Activated CD8-positive, alpha-beta memory T cell treated with anti-CD3 and anti-CD28 coated beads for 48 hours (primary cell): Measurements from ENCODE around the gene IRGM.
"Not testable (repeated sequence)": the region's sequence is repeated elsewhere in the genome, so short reads cannot be mapped to it uniquely, and the experiment has no call there.

ENCODE experiments used
- DNase-seq, 3 experiments: peaks; one replicate each; pipeline ENCODE4 v3.0.0-alpha.2; 2020; ENCODE audit warnings: low read depth in 2 of 3, low spot score in 2 of 3

The IRGM gene, protein sequence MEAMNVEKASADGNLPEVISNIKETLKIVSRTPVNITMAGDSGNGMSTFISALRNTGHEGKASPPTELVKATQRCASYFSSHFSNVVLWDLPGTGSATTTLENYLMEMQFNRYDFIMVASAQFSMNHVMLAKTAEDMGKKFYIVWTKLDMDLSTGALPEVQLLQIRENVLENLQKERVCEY

DNA sequence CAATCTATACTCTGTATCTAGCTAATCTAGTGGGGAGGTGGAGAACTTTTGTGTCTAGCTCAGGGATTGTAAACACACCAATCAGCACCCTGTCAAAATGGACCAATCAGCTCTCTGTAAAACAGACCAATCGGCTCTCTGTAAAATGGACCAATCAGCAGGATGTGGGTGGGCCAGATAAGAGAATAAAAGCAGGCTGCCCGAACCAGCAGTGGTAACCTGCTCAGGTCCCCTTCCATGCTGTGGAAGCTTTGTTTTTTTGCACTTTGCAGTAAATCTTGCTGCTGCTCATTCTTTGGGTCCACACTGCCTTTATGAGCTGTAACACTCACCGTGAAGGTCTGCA is at the start of gene IRGM:
IRGM (plus strand) TSS at position 214 of the 346 bp plus-strand sequence. CDS start 1,603 bp downstream, outside the sequence.
- peak in 1 of 3 experiments; percentile 4 for DNase-seq

- DNase-seq = no peak
Observed at GRCh38 chr5:150797384-150797783, 48.9 kb upstream of the IRGM start.

DNA sequence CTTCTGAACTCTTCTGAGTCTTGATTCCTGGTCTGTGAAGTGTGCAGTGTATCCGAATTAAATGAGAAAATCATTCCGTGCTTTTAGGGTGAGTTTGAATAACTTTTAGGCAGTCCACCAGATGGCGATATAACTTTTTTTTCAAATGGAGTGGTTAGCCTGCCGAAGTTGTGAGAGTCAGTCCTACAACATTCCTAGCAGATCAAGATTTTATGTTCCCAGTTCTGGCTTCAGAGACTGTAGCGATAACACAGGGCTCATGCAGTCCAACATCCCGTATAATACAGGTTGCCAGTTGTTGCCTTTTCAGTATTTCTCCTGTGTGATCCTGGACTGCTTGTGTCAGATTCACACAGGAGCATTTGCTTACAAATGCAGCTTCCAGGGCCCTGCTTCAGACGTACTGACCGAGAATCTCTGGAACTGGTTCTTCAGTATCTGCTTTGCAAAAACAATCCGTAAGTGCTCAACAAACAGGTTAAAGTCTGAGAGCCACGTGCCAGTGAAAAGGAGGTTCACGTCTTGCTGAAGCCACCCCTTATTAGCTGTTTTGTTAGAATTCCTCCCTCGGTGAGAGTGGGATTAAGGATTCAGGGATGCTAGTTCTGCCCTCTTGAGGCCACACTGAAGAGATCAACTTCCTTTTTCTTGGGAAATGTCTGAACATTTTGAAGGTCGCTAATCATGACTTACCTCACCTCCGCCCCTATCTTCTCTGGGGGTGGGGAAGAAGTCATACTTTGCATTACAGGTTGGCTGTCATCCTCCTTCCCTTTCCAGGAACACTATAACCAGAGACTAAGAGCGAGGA is 45.0 kb upstream of the IRGM start:
- no peak for DNase-seq

- no peak for DNase-seq
Observed at GRCh38 chr5:150804388-150804787, 41.9 kb upstream of the IRGM start.

- no peak for DNase-seq
Observed at GRCh38 chr5:150809363-150809762, 37.0 kb upstream of the IRGM start.

- no peak for DNase-seq
Observed at GRCh38 chr5:150815010-150815409, 31.3 kb upstream of the IRGM start.

DNA sequence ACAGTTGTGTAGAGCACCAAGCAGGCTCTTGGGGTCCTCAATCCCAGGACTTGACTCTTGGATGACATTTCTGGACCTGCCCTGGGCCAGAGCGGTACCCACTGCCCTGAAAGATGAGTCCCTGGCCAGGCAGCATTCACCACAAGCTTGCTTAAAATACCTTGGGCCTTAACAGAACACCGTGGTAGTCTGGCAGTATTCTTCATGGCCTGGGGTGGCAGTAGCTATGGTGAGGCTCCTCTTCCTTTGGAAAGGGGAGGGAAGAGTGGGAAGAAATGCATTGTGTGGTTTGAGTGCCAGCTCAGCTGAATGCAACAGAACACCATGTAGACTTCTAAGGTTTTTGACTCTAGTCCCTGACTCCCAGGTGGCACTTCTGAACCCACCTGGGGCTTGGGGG is 29.4 kb upstream of the IRGM start:
- DNase-seq = no peak

DNA sequence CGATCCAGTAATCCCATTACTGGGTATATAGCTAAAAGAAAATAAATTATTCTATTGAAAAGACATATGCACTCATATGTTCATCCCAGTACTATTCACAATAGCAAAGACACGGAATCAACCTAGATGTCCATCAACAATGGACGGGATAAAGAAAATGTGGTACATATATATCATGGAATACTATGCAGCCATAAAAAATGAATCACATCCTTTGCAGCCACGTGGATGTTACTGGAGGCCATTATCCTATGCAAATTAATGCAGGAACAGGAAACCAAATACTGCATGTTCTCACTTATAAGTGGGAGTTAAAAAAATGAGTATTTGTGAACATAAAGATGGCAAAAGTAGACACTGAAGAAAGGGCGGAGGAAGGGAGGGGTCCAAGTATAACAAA is 16.6 kb upstream of the IRGM start:
- DNase-seq = no peak

DNA sequence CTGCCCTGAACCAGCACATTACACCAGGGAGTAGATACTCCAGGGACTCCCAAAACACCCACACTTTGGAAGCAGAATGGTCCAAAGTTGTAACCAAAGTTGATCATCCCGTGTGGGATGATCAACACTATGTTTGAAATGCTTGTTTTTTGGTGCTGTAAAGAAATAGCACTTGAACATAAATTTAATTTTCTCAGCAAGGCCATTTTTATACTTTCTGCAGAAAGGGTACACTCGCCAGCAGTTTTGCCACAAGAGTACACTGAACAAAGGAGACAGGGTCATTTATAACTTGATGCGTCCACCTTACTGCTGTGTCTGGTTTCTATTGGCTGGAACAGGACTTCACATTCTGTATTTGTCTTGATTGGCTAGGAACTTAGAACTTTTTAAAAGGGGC is 14.5 kb upstream of the IRGM start:
- not testable (repeated sequence) for DNase-seq

DNA sequence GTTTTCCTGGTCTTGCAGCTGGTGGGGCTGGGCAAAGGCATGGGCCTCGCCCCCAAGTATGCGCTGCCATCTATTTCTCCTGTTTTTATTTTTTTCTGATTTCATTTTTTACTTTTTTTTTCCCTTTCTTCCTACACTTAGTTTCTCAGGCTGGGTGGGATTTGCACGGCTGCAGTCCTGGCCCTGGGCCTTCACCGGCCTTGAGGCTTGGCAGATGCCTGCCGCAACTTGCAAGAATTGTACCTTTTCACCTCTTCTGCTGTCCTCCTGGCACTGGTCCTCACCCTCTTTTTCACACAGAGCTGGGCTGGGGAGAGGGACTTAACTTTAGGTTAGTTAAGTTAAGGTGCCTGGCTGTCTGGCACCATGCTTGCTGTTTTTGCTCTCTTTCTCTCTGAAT is 10.3 kb upstream of the IRGM start:
- no peak for DNase-seq

DNA sequence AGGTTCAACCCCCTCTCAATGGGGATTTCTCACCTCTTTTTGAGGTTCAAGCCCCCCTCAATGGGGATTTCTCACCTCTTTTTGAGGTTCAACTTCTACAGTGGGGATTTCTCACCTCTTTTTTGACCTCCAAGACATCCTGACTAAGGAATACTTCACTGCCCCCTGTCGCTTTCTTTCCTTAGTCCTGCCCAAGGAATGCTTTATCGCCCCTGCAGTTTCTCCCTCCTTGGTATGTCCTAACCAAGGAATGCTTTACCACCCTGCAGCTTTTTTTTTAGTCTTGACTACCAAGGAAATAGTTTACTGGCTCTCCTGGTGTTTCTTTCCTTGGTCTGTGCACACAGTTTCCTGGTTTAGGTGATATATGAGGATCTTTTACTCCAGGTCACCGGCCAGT is 9.6 kb upstream of the IRGM start:
- DNase-seq = no peak

DNA sequence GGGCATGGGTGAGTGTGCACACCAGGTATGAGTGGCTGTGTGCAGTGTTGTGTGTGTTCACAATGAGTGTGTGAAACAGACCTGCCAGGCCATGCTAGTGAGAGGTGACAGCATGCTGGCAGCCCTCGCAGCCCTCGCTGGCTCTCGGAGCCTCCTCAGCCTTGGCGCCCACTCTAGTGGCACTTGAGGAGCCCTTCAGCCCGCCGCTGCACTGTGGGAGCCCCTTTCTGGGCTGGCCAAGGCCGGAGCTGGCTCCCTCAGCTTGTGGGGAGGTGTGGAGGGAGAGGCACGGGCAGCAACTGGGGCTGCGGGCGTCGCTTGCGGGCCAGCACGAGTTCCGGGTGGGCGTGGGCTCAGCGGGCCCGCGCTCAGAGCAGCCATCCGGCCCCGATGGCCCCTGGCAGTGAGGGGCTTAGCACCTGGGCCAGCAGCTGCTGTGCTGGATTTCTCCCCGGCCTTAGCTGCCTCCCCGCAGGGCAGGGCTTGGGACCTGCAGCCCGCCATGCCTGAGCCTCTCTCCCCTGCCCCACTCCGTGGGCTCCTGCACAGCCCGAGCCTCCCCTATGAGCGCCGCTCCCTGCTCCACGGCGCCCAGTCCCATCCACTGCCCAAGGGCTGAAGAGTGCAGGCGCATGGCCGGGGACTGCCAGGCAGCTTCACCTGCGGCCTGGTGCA is 999 bp upstream of the IRGM start:
- not testable (repeated sequence) for DNase-seq

GRCh38 chr5:150846654-150847333 is 473 bp downstream of the IRGM start:
- DNase-seq = peak in 1 of 3 experiments; percentile 30

DNA sequence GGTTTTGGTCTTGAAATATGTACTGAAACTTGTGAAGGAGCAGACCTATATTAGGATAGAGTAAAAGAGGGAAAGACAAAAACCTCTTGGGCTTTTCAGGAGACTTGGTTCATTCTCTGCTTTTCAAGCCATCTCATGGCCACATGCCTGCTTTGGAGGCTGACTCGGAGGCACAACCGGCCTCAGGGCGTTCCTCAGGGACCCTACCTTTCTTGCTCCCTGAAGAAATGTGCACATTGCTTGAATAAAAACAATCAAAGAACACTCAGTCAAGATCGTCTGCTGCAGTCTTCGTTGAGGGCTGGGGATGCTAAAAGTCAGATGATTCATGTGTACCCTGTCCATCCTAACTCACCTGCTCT is 994 bp downstream of the IRGM start:
- DNase-seq = no peak

DNA sequence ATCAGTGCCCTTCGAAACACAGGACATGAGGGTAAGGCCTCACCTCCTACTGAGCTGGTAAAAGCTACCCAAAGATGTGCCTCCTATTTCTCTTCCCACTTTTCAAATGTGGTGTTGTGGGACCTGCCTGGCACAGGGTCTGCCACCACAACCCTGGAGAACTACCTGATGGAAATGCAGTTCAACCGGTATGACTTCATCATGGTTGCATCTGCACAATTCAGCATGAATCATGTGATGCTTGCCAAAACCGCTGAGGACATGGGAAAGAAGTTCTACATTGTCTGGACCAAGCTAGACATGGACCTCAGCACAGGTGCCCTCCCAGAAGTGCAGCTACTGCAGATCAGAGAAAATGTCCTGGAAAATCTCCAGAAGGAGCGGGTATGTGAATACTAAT is 1.9 kb downstream of the IRGM start:
- no peak for DNase-seq

DNA sequence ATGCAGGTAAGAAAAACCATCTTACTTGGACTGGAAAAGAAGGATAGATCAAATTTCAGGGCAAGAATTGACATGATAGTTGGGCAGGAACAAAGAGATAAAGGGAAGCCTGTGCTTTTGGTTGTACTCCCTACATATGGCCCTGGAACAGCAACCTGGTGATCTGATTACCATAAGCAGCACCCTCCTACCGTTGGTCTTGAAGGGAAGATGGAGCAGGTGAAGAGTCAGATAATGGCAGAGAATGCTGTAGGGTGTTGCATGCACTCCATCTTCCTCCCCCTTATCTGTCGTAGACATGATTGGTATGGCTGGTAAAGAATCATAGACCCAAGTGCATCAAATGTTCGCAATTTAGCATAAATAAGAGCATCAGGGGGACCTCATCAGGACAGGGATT is 4.7 kb downstream of the IRGM start:
- no peak for DNase-seq

DNA sequence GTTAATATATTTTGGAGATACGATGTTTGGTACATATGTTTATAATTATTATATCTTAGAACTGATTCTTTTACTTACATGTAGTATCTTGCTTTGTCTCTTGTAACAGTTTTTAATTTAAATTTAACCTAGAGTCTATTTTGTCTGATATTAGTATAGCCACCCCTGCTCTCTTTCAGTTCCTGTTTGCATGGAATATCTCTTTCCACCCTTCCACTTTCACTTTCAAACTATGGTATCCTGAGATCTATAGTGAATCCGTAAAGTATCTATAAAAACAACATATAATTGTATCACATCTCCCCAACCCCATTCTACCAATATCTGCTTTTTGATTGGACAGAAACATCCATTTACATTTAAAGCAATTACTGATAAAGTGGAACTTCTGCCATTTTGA is 7.2 kb downstream of the IRGM start:
- DNase-seq = no peak

- not testable (repeated sequence) for DNase-seq
Observed at GRCh38 chr5:150856700-150857099, 10.4 kb downstream of the IRGM start.

DNA sequence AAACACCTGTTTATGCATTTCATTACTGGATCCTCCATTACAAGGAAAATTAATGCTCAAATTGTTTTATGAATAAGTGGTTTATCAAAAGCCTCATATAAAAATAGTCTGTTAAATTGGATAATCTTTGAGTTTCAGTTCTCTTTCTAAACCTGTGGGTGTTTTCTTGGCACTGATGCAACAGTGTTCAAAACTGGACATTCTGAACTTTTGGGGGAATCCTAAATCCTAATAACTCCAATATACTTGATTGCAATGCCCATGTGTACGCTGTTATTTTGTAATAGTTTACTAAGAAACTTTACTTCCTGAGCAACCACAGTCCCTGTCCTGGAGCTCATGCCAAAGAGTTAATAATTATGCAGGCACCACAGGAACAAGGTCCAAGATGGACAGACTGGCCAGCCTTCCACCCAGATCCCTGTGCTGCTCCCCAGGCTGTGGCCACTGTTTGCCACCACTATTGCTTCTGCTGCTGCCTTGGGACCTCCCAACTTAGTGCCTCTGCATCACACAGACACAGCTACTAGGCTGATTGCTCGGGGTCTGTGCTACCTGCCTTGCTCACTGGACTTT is 14.0 kb downstream of the IRGM start:
- no peak for DNase-seq

DNA sequence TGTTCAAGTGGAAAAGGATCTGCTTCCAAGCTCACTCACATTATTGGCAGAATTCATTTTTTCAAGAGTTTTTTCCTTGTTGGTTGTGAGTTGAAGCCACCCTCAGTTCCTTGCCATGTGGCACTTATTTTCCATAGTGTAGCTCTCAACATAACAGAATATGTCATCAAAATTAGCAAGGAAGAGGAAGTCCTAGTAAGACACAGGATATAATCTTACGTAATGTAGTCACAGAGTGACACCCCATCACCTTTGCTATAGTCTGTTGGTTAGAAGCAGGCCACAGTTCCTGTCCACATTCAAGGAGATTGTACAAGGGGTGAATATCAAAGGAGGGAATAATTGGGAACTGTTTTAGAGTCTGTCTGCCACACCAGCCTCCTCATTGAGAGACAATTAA is 15.7 kb downstream of the IRGM start:
- no peak for DNase-seq

GRCh38 chr5:150879358-150879757 is 33.0 kb downstream of the IRGM start:
- DNase-seq = no peak
